Activated gamma-delta T cell treated with anti-CD3 and anti-CD28 coated beads, Interleukin-2, amount 50 U/mL, for 16 hours (primary cell): Measurements from ENCODE around the gene RPS2.
A peak's percentile ranks its signal among the peaks of the same experiment; 100 is the strongest.

Experiments
- DNase-seq: peaks from one replicate; pipeline ENCODE4 v3.0.0-alpha.2; 2020; ENCODE audit warnings: low read depth

The RPS2 gene

GRCh38 chr16:1998852-1999801 lies 34.5 kb upstream of the RPS2 start:
- no peak for DNase-seq

DNA sequence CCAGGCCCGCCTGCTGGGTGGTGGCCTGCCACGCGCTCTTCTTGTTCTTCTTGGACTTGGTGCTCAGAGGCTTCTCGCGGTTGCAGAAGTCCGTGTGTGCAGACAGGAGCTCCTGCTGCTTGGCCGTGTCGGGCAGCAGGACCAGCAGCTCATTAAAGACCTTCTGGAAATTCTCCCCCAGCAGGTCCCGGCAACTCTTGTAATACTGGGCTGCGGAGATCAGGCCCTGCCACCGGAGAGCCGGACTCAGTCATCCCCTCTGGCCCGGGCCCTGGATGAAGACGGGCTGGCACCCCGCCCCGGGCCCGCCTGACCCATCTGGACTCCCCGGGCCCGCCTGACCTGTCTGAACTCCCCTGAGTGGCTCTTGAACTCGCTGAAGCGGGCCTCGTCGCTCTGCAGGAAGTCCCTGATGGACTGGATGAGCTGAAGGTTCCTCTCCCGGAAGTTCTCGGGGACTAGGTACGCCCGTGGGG lies 33.8 kb upstream of the RPS2 start:
- no peak for DNase-seq

DNA sequence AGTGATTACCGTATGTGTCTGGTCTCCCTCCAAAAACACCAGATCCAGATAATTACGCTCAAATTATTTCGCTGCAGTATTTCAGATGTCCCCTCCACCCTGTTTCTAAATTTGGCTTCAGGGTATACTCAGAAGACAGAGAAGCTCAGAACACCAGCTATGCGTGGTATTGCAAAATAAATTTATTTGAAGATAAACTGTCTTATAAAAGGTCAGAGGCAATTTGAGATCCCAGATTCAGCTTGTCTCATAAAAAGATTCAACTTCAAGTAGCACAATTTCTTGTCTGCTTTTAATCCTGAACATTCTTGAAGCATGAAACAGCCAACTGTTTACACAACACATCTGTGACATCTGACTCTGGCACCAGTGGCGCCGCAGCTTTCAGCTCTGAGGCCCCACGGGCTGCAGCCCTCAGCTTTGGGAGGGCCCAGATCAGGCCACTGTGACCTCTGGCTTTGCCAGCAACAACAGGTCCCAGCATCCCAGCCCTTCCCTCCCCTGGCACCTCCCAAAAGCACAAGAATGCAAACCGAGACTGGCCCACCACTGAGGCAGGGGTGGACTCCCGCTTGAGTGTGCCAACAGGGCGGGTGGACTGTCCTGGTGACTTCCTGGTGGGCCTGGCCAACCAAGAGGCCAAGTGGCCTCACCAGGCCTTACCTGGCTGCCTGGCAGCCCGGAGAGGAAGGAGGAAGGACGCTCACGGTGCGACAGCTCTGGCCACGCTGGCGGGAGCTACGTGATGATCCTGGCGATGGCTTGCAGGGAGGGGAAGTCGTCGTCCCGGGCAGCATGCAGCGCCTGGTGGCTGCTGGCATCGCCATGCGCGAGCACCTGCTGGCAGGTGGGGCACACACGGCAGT lies 33.1 kb upstream of the RPS2 start:
- no peak for DNase-seq

GRCh38 chr16:1993731-1994131 lies 29.1 kb upstream of the RPS2 start:
- DNase-seq: no peak

DNA sequence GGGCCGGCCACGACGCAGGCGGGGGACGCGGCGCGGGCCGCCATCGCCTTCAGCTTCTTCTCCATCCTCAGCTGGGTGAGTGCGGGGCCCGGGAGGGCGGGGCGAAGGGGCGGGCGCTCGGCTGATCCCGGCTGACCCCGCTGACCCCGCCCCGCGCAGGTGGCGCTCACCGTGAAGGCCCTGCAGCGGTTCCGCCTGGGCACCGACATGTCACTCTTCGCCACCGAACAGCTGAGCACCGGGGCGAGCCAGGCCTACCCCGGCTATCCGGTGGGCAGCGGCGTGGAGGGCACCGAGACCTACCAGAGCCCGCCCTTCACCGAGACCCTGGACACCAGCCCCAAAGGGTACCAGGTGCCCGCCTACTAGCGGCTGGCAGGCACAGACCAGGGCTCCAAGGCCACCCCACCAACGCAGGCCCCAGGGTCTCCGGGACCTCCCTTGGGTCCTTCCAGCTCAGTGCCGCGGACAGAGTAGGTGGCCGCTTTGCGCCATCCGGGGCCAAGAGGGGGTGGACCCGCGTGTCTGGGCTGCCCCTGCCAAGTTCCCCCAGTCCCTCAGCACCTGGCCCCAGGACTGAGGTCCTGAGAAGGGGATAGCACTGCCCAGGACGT lies 28.2 kb upstream of the RPS2 start:
- no peak for DNase-seq

- DNase-seq: peak; percentile 97
Measured at GRCh38 chr16:1991948-1992703, 27.5 kb upstream of the RPS2 start.

- no peak for DNase-seq
Measured at GRCh38 chr16:1991588-1991947, 26.9 kb upstream of the RPS2 start.

GRCh38 chr16:1991135-1991551 lies 26.5 kb upstream of the RPS2 start:
- no peak for DNase-seq

- DNase-seq: no peak
Measured at GRCh38 chr16:1990351-1991134, 25.9 kb upstream of the RPS2 start.

- DNase-seq: no peak
Measured at GRCh38 chr16:1990101-1990350, 25.4 kb upstream of the RPS2 start.

- no peak for DNase-seq
Measured at GRCh38 chr16:1989209-1990100, 24.8 kb upstream of the RPS2 start, which contains the start of gene SYNGR3. SYNGR3 (plus strand) TSS chr16:1989970; CDS start chr16:1990103, 133 bp downstream.

- DNase-seq: no peak
Measured at GRCh38 chr16:1987198-1987597, 22.6 kb upstream of the RPS2 start.

DNA sequence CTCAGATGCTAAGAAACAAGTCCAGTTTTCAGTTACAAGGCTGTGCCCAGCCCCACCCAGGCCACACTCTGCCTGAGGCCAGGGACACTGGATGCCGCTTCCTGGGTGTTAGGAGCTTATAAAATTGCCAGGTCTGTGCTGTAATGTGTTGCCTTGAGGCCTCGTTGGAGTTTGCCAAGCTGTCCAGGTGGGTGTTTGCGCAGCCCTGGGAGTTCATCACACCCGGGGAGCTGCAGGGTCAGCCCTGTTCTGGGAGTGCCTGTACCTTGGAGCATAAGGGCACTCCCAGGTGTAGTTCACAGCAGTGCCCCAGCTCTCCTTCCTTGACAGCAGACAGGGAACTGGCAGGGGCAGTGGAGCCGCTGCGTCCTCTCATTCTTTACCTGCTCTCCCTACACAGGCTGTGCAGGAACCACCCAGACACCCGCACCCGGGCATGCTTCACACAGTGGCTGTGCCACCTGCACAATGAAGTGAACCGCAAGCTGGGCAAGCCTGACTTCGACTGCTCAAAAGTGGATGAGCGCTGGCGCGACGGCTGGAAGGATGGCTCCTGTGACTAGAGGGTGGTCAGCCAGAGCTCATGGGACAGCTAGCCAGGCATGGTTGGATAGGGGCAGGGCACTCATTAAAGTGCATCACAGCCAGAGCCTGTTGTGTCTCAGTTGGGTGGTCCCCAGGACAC lies 21.0 kb upstream of the RPS2 start:
- DNase-seq: no peak

DNA sequence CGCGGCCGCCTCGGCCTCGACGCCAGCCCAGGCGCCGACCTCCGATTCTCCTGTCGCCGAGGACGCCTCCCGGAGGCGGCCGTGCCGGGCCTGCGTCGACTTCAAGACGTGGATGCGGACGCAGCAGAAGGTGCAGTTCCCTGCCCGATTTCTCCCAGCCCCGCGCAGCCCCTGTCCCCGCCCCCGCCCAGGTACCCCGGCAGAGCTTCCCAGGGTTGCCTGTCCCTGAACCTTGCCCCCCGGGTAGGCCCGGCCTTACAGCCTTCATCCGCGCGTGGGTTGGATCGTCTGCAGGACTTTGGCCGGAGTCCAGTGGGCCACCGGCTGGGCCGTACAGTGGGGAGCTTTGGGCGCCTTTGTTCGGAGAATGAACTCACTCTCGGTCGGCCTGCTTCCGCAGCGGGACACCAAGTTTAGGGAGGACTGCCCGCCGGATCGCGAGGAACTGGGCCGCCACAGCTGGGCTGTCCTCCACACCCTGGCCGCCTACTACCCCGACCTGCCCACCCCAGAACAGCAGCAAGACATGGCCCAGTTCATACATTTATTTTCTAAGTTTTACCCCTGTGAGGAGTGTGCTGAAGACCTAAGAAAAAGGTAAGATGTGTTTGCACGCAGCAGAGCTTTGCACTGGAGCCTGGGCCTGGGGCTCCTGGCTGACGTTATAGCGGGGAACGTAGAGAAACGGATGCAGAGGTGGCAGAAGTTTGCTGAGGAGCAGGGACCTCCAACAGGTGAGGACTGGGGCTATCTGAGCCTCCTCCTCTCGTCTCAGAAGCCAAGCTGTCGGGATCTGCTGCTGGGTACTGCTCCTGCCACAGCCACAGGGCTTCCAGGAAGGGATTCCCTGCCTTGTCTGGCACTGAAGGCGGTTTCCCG lies 20.0 kb upstream of the RPS2 start:
- DNase-seq: no peak

- DNase-seq: no peak
Measured at GRCh38 chr16:1983544-1984346, 19.1 kb upstream of the RPS2 start, which contains the start of gene GFER. GFER (plus strand) TSS chr16:1984193; CDS start chr16:1984219, 26 bp downstream.

DNA sequence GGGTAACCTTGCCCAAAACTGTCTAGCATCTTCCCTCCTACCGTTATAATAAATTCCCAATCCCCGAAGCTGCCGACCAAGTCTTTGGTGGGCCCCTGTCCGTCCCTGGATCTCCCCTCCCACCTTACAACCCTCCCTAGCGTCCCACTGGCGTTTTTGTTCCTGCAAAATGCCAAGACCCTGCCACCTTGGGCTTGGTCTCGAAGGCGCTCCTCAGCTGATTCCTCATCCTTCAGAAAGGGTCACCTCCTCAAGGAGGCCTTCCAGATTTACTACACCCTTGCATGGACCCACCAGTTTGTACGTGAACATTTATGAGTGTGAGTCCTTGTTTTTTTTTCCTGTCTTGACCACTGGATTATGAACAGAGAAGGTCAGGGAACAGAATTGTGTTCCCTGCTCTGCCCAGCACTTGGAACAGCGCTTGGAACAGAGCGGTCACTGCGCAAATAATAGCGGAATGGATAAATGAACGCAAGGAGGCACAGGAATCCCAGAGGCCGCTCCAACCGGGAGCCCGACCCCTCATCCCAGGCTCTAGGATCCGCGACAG lies 18.4 kb upstream of the RPS2 start:
- DNase-seq: no peak

DNA sequence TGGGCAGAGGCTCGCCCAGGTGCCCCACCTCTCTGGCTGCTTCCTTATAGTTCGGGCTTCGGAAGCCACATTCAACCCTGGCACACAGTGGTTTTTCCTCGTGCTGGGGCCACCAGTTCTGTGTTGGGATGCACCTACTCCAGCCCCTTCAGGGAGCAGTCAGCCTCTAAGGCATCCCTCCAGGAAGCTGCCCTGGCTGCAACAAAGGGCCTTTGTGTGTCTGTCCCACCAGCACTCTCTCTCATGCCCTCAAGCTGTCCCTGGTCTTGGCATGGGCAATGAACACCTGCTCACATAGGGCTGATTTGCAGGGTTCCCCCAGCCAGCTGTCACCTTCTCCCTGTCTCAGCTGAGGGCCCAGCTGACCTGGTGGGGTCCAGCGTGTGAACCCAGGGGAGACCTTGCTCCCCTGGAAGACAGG lies 17.4 kb upstream of the RPS2 start:
- DNase-seq: no peak
